GM23338 (cell line): ENCODE measurements around the gene DENND11. TPM values are rescaled to one million over a fixed set of nuclear protein-coding genes. Genes with fewer than 3 reads are reported as not detected.

Experiments
- ATAC-seq: fragments of 200-7000 bp; cut with Tn5 transposase; 3 replicates; pipeline ENCODE4 v1.9.1; 2020
- DNase-seq: peaks from one replicate; pipeline ENCODE4 v3.0.0-alpha.2; 2015; ENCODE audit warnings: low spot score
- H2AFZ ChIP-seq: fragments of 200-600 bp; sonication (generic); 2 replicates; pipeline ENCODE4 v1.8.0; 2016; ENCODE audit warnings: antibody characterized with exemption, mild to moderate bottlenecking, moderate library complexity
- H3F3A ChIP-seq: fragments of 200-600 bp; sonication (generic); replicated peaks from 2 replicates; pipeline ENCODE4 v1.8.0; 2017; ENCODE audit warnings: antibody characterized with exemption, mixed run types, low read depth
- H3K27ac ChIP-seq: fragments of 200-600 bp; sonication (generic); 2 replicates; pipeline ENCODE4 v1.6.1; 2016; ENCODE audit warnings: low read depth
- H3K27me3 ChIP-seq: fragments of 200-600 bp; sonication (generic); 2 replicates; pipeline ENCODE4 v1.8.0; 2016; ENCODE audit warnings: mild to moderate bottlenecking, mixed run types, moderate library complexity; ENCODE audit not compliant: insufficient read depth
- H3K36me3 ChIP-seq: fragments of 200-600 bp; sonication (generic); 2 replicates; pipeline ENCODE4 v1.8.0; 2016; ENCODE audit warnings: mild to moderate bottlenecking; ENCODE audit not compliant: insufficient read depth
- H3K4me1 ChIP-seq: fragments of 200-600 bp; sonication (generic); 2 replicates; pipeline ENCODE4 v1.8.0; 2016; ENCODE audit warnings: mild to moderate bottlenecking, moderate library complexity; ENCODE audit not compliant: insufficient read depth
- H3K4me2 ChIP-seq: fragments of 200-600 bp; sonication (generic); 2 replicates; pipeline ENCODE4 v1.7.1; 2017; ENCODE audit warnings: mixed run types
- H3K4me3 ChIP-seq: fragments of 200-600 bp; sonication (generic); 2 replicates; pipeline ENCODE4 v1.6.1; 2016; ENCODE audit warnings: mixed run types
- H3K79me2 ChIP-seq: fragments of 200-600 bp; sonication (generic); replicated peaks from 2 replicates; pipeline ENCODE4 v1.8.0; 2017; ENCODE audit warnings: mild to moderate bottlenecking; ENCODE audit not compliant: insufficient read depth
- H3K9me2 ChIP-seq: fragments of 200-600 bp; sonication (generic); 2 replicates; pipeline ENCODE4 v1.8.0; 2017; ENCODE audit not compliant: insufficient read depth
- H4K20me1 ChIP-seq: fragments of 200-600 bp; sonication (generic); replicated peaks from 2 replicates; pipeline ENCODE4 v1.8.0; 2017; ENCODE audit warnings: mild to moderate bottlenecking; ENCODE audit not compliant: insufficient read depth
- H3K27ac Mint-ChIP-seq: 2 replicates; pipeline ENCODE4 v1.8.0; 2020; ENCODE audit warnings: inconsistent platforms, mild to moderate bottlenecking, moderate library complexity, mixed read lengths
- H3K27me3 Mint-ChIP-seq: 3 replicates; pipeline ENCODE4 v1.8.0; 2022; ENCODE audit warnings: low read depth, mild to moderate bottlenecking, moderate library complexity, mixed read lengths, inconsistent platforms; ENCODE audit not compliant: insufficient read depth, poor library complexity
- H3K36me3 Mint-ChIP-seq: 3 replicates; pipeline ENCODE4 v1.8.0; 2021; ENCODE audit warnings: low read depth, mild to moderate bottlenecking, inconsistent platforms, moderate library complexity, mixed read lengths
- H3K4me1 Mint-ChIP-seq: 3 replicates; pipeline ENCODE4 v1.8.0; 2020; ENCODE audit warnings: mild to moderate bottlenecking, inconsistent platforms, mixed read lengths
- H3K4me3 Mint-ChIP-seq: 3 replicates; pipeline ENCODE4 v1.8.0; 2021; ENCODE audit warnings: moderate library complexity, mild to moderate bottlenecking, inconsistent platforms, mixed read lengths
- H3K9me3 Mint-ChIP-seq: 3 replicates; pipeline ENCODE4 v1.8.0; 2020; ENCODE audit warnings: moderate library complexity, mild to moderate bottlenecking, inconsistent platforms, mixed read lengths
- CREB1 ChIP-seq: fragments of 250-450 bp; sonication (Bioruptor Pico); IDR thresholded peaks from 2 replicates; pipeline ENCODE4 v1.5.0; 2020; ENCODE audit warnings: low read depth, mild to moderate bottlenecking, moderate library complexity
- CTCF ChIP-seq, 2 experiments: fragments of 200-600 bp in 1 of 2; sonication (generic) in 1 of 2; conservative IDR thresholded peaks; 2 replicates each; pipeline versions ENCODE4 v1.5.1 to v1.6.1; 2016 to 2017; ENCODE audit warnings: antibody characterized with exemption in 2 of 2, low read depth in 2 of 2, mild to moderate bottlenecking in 2 of 2, moderate library complexity in 1 of 2
- ETS1 ChIP-seq: IDR thresholded peaks from 2 replicates; pipeline ENCODE4 v1.6.1; 2016; ENCODE audit warnings: antibody characterized with exemption
- EZH2 ChIP-seq: fragments of 200-600 bp; sonication (generic); IDR thresholded peaks from one replicate; pipeline ENCODE4 v1.8.0; 2017; ENCODE audit warnings: antibody characterized with exemption, mild to moderate bottlenecking, low read depth; ENCODE audit not compliant: unreplicated experiment
- JUNB ChIP-seq: IDR thresholded peaks from one replicate; pipeline ENCODE4 v1.6.1; 2016; ENCODE audit warnings: antibody characterized with exemption; ENCODE audit not compliant: unreplicated experiment
- NANOG ChIP-seq: IDR thresholded peaks from 2 replicates; pipeline ENCODE4 v1.6.1; 2016; ENCODE audit warnings: antibody characterized with exemption, borderline replicate concordance
- POLR2AphosphoS5 ChIP-seq: IDR thresholded peaks from 2 replicates; pipeline ENCODE4 v1.6.1; 2016; ENCODE audit warnings: antibody characterized with exemption, low read depth
- REST ChIP-seq: IDR thresholded peaks from one replicate; pipeline ENCODE4 v1.6.1; 2018; ENCODE audit warnings: antibody characterized with exemption; ENCODE audit not compliant: unreplicated experiment
- ZNF114 ChIP-seq: fragments of 250-450 bp; sonication (Bioruptor Pico); IDR thresholded peaks from 2 replicates; pipeline ENCODE4 v1.5.0; 2020; ENCODE audit warnings: mild to moderate bottlenecking, moderate library complexity
- ZNF331 ChIP-seq: fragments of 250-450 bp; sonication (Bioruptor Pico); IDR thresholded peaks from 2 replicates; pipeline ENCODE4 v1.5.0; 2020; ENCODE audit warnings: low read depth, mild to moderate bottlenecking, moderate library complexity
- ZNF462 ChIP-seq: fragments of 250-450 bp; sonication (Bioruptor Pico); IDR thresholded peaks from 2 replicates; pipeline ENCODE4 v1.5.0; 2020; ENCODE audit warnings: mild to moderate bottlenecking, moderate library complexity
- polyA plus RNA-seq: library from polyadenylated mRNA; unstranded; fragments of >200 nt; fragmentation: Nextera tagmentation; extraction: Ambion mirVana; gene quantifications from 2 replicates; pipeline ENCODE4 v1.2.1, GENCODE V29; 2016
- total RNA-seq: library from RNA; depleted of rRNA; stranded (reverse); fragments of >200 nt; shearing (Covaris generic); gene quantifications from 2 replicates; pipeline ENCODE4 v1.2.3, GENCODE V29; 2014

DENND11 gene
- total and polyA plus RNA-seq, 2 experiments from 2014 or later = 5.1 to 29.5 TPM

GRCh38 chr7:141693082-141693481 is 8.9 kb downstream of the DENND11 start:
- Mint-ChIP-seq H3K9me3 (no peaks in the 10 kb centered on the region), H3K4me3 (no peak overlapping the region), H3K36me3 (no peaks in the 10 kb centered on the region), H3K27me3 (no peaks in the 10 kb centered on the region), H3K27ac (no peak overlapping the region), H3K4me1 (peaks cover 60% of the 10 kb centered on the region)
- H3K9me2 ChIP-seq = no peaks in the 10 kb centered on the region
- H3K79me2 ChIP-seq = peaks cover 88% of the 10 kb centered on the region
- no peak overlapping the region for H3K4me3 ChIP-seq
- ATAC-seq = no peak
- H3K4me2 ChIP-seq = no peak overlapping the region
- no peak overlapping the region for H2AFZ ChIP-seq
- no peaks in the 10 kb centered on the region for H3F3A ChIP-seq
- peaks cover 47% of the 10 kb centered on the region for H3K4me1 ChIP-seq
- H4K20me1 ChIP-seq = 0 out of 2 replicates have a peak, but pooled peaks cover 11% of the 10 kb centered on the region
- TF ChIP-seq POLR2AphosphoS5 (no peak), ETS1 (no peak), CREB1 (CRISPR knock-in tag) (no peak), ZNF462 (CRISPR knock-in tag) (no peak), REST (no peak), CTCF (conservative IDR thresholded peaks at IDR 0.05; ENCODE audit: low read depth in 2 of 2) (no peak), JUNB (no peak), ZNF114 (CRISPR knock-in tag) (no peak), ZNF331 (CRISPR knock-in tag) (no peak), EZH2 (no peak), NANOG (no peak)
- no peaks in the 10 kb centered on the region for H3K27me3 ChIP-seq
- no peak overlapping the region for H3K27ac ChIP-seq
- no peaks in the 10 kb centered on the region for H3K36me3 ChIP-seq
- DNase-seq = no peak
